Activated CD8-positive, alpha-beta memory T cell treated with anti-CD3 and anti-CD28 coated beads for 1 hour (primary cell): ENCODE results near the gene MPL.

Source experiments
- DNase-seq, 2 donors: peaks; one replicate each; pipeline ENCODE4 v3.0.0-alpha.2; 2020; ENCODE audit warnings: low read depth in 1 of 2; ENCODE audit errors: extremely low read depth in 1 of 2

The MPL gene

GRCh38 chr1:43337588-43337987 is at the start of gene MPL:
Gene MPL (plus strand): TSS chr1:43337818. CDS start chr1:43337849, 31 bp downstream.
- no peak for DNase-seq

GRCh38 chr1:43288058-43288784 is 49.4 kb upstream of the MPL start:
- no peak for DNase-seq

GRCh38 chr1:43288785-43289706 is 48.6 kb upstream of the MPL start:
- DNase-seq, result no peak

GRCh38 chr1:43292216-43292615 is 45.4 kb upstream of the MPL start:
- no peak for DNase-seq

GRCh38 chr1:43292679-43293078 is 44.9 kb upstream of the MPL start:
- no peak for DNase-seq

- DNase-seq, result no peak
Observed at GRCh38 chr1:43293176-43293575, 44.4 kb upstream of the MPL start.

- DNase-seq, result no peak
Observed at GRCh38 chr1:43293896-43294760, 43.5 kb upstream of the MPL start.

- DNase-seq, result no peak
Observed at GRCh38 chr1:43294761-43295160, 42.9 kb upstream of the MPL start.

GRCh38 chr1:43296207-43296606 is 41.4 kb upstream of the MPL start:
- no peak for DNase-seq

GRCh38 chr1:43298055-43298454 is 39.6 kb upstream of the MPL start:
- DNase-seq, result no peak

GRCh38 chr1:43299101-43299500 is 38.5 kb upstream of the MPL start:
- DNase-seq, result no peak

- DNase-seq, result no peak
Observed at GRCh38 chr1:43300378-43301094, 37.1 kb upstream of the MPL start, which contains the start of gene TIE1. Gene TIE1 (plus strand): TSS chr1:43300982. CDS start chr1:43301072, 90 bp downstream.

- no peak for DNase-seq
Observed at GRCh38 chr1:43302201-43302600, 35.4 kb upstream of the MPL start.

GRCh38 chr1:43302721-43303470 is 34.7 kb upstream of the MPL start:
- no peak for DNase-seq

- DNase-seq, result no peak
Observed at GRCh38 chr1:43303471-43304313, 33.9 kb upstream of the MPL start.

- no peak for DNase-seq
Observed at GRCh38 chr1:43304314-43304681, 33.3 kb upstream of the MPL start.

- DNase-seq, result no peak
Observed at GRCh38 chr1:43304771-43305300, 32.8 kb upstream of the MPL start.

- DNase-seq, result no peak
Observed at GRCh38 chr1:43305461-43305860, 32.2 kb upstream of the MPL start.
